ENCODE results near the gene NFS1.
"Not testable (repeated sequence)": the region's sequence is repeated elsewhere in the genome, so short reads cannot be mapped to it uniquely, and the experiment has no call there.

The NFS1 gene

GRCh38 chr20:35720165-35721123 is 21.3 kb upstream of the NFS1 start:
- H3K27ac ChIP-seq (replicated peaks) = no peak overlapping the region
- DNase-seq (ENCODE audit: low read depth in 1 of 2, low spot score in 1 of 2) = no peak
- TF ChIP-seq POLR2AphosphoS5 (IDR thresholded peaks at IDR 0.05; ENCODE audit: low read depth) (no peak), GABPA (IDR thresholded peaks at IDR 0.05; ENCODE audit: low read depth) (no peak), CTCF (IDR thresholded peaks at IDR 0.05; ENCODE audit: insufficient read depth, low read length) (no peak), REST (IDR thresholded peaks at IDR 0.05; ENCODE audit: insufficient replicate concordance, low read depth) (no peak), SPI1 (IDR thresholded peaks at IDR 0.05; ENCODE audit: borderline replicate concordance, low read depth) (no peak)
- H3K4me3 ChIP-seq (replicated peaks; ENCODE audit: insufficient read depth, low read length) = no peak overlapping the region
- H3K27me3 ChIP-seq (ENCODE audit: insufficient read depth, poor library complexity, severe bottlenecking) = no peaks in the 10 kb centered on the region

GRCh38 chr20:35719717-35720116 is 20.6 kb upstream of the NFS1 start:
- no peak overlapping the region for H3K4me3 ChIP-seq (replicated peaks; ENCODE audit: insufficient read depth, low read length)
- DNase-seq (ENCODE audit: low read depth in 1 of 2, low spot score in 1 of 2) = no peak
- TF ChIP-seq POLR2AphosphoS5 (IDR thresholded peaks at IDR 0.05; ENCODE audit: low read depth) (no peak), GABPA (IDR thresholded peaks at IDR 0.05; ENCODE audit: low read depth) (no peak), SPI1 (IDR thresholded peaks at IDR 0.05; ENCODE audit: borderline replicate concordance, low read depth) (no peak), CTCF (IDR thresholded peaks at IDR 0.05; ENCODE audit: insufficient read depth, low read length) (no peak), REST (IDR thresholded peaks at IDR 0.05; ENCODE audit: insufficient replicate concordance, low read depth) (no peak)
- no peaks in the 10 kb centered on the region for H3K27me3 ChIP-seq (ENCODE audit: insufficient read depth, poor library complexity, severe bottlenecking)
- H3K27ac ChIP-seq (replicated peaks) = no peak overlapping the region

GRCh38 chr20:35718972-35719635 is 20.0 kb upstream of the NFS1 start:
- Histone ChIP-seq H3K27ac (replicated peaks) (no peak overlapping the region), H3K27me3 (ENCODE audit: insufficient read depth, poor library complexity, severe bottlenecking) (no peaks in the 10 kb centered on the region), H3K4me3 (replicated peaks; ENCODE audit: insufficient read depth, low read length) (no peak overlapping the region)
- TF ChIP-seq SPI1 (IDR thresholded peaks at IDR 0.05; ENCODE audit: borderline replicate concordance, low read depth) = no peak
- no peak for TF ChIP-seq CTCF (IDR thresholded peaks at IDR 0.05; ENCODE audit: insufficient read depth, low read length)
- TF ChIP-seq POLR2AphosphoS5 (IDR thresholded peaks at IDR 0.05; ENCODE audit: low read depth) = no peak
- TF ChIP-seq REST (IDR thresholded peaks at IDR 0.05; ENCODE audit: insufficient replicate concordance, low read depth) = no peak
- TF ChIP-seq GABPA (IDR thresholded peaks at IDR 0.05; ENCODE audit: low read depth) = no peak
- DNase-seq (ENCODE audit: low read depth in 1 of 2, low spot score in 1 of 2) = no peak

GRCh38 chr20:35718321-35718720 is 19.2 kb upstream of the NFS1 start:
- not testable (repeated sequence) for DNase-seq (ENCODE audit: low read depth in 1 of 2, low spot score in 1 of 2); H3K27ac ChIP-seq (replicated peaks)

More at GRCh38 chr20:35718321-35718720, 19.2 kb upstream of the NFS1 start:
- H3K27me3 ChIP-seq (ENCODE audit: insufficient read depth, poor library complexity, severe bottlenecking); H3K4me3 ChIP-seq (replicated peaks; ENCODE audit: insufficient read depth, low read length): not testable (repeated sequence)

All from HL-60 (cell line).